Coronary artery (tissue), 2 donors: ENCODE measurements around the gene NKX2-3.

Source experiments
- DNase-seq: peaks from one replicate; pipeline ENCODE4 v3.0.0-alpha.2; 2017; ENCODE audit warnings: low spot score
- H3K27ac ChIP-seq, 2 donors: fragments of 200-600 bp; sonication (generic); one replicate each; pipeline ENCODE4 v1.5.1; 2016 to 2019
- H3K4me3 ChIP-seq: fragments of 200-600 bp; sonication (generic); 2 replicates; pipeline ENCODE4 v1.5.1; 2016; ENCODE audit warnings: mild to moderate bottlenecking, moderate library complexity
- TF ChIP-seq, protein P1 (sequence below): fragments of 200-600 bp; sonication (generic); IDR thresholded peaks from one replicate; pipeline ENCODE4 v1.5.1; 2019; ENCODE audit warnings: antibody characterized with exemption

Gene NKX2-3

DNA sequence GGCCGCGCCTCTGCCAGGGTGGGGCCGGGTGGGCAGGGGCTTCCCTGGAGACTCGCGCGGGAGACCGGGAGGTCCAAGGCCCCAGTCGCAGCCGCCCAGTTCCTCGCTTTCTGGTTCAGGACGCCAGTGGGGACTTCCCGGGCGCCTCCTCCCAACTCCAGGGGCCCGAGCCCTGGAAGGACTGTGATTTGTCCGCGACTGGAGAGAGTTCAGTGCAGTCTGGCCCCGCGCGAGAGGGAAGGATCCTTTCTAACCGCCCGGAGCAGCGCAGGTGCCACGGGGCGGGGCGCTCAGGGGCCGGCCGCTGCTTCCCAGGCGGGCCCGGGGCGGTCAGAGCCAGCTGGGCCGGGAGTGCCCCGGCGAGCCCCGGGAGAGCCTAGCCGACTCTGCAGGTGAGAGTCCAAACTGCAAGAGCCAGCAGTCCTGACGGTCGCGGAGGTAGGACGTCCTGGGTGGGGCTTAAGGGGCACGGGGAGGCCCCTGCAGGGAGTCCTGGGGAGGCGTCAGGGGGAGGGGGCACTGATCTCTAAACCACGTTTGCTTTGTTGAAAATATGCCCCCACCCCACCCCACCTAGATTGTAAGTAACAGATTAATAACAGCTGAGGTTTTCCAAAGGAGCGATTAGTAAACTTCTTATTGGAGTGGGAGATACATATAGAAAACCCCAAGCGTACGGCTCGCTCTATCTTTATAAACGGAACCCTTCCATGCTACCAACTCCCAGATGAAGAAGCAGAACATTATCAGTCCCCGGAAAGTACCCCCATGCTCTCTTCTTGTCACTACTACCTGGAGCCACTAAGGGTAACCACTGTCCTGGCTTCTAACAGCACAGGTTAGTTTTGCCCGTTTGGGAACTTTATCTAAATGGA is 8.2 kb downstream of the NKX2-3 start:
- Histone ChIP-seq H3K27ac (no peak overlapping the region), H3K4me3 (peak overlapping the region; percentile 22)
- no peak for DNase-seq
- TF ChIP-seq, protein P1, sequence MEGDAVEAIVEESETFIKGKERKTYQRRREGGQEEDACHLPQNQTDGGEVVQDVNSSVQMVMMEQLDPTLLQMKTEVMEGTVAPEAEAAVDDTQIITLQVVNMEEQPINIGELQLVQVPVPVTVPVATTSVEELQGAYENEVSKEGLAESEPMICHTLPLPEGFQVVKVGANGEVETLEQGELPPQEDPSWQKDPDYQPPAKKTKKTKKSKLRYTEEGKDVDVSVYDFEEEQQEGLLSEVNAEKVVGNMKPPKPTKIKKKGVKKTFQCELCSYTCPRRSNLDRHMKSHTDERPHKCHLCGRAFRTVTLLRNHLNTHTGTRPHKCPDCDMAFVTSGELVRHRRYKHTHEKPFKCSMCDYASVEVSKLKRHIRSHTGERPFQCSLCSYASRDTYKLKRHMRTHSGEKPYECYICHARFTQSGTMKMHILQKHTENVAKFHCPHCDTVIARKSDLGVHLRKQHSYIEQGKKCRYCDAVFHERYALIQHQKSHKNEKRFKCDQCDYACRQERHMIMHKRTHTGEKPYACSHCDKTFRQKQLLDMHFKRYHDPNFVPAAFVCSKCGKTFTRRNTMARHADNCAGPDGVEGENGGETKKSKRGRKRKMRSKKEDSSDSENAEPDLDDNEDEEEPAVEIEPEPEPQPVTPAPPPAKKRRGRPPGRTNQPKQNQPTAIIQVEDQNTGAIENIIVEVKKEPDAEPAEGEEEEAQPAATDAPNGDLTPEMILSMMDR: no peak

GRCh38 chr10:99544322-99544721 is 11.6 kb downstream of the NKX2-3 start:
- DNase-seq: no peak
- TF ChIP-seq, protein P1: no peak
- H3K27ac ChIP-seq: no peak overlapping the region
- no peak overlapping the region for H3K4me3 ChIP-seq

DNA sequence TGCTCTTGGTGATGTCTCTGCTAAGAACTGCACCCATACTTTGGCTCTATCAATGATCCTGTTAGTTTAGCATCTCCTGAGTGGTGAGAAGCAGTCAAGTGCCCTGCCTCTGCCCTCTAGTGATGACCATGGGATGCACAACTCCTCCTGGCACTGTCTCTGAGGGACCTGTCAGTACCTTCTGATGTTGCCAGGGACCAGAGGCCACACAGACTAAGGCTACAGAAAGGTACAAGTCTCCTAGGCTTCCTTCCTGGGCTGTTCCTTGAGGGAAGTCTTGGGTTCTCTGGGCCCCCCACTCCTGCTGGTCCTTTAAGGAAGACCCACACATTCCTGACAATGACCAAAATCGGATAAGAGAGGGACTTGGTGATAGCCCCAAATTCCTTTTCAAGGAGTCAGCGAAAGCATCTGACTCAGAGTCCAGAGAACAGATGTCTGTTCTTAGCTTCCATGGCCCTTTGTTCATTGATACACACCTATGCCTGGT is 15.3 kb downstream of the NKX2-3 start:
- no peak for DNase-seq
- TF ChIP-seq, protein P1: no peak

GRCh38 chr10:99551158-99551557 is 18.4 kb downstream of the NKX2-3 start:
- TF ChIP-seq, protein P1: no peak
- Histone ChIP-seq H3K27ac (no peak overlapping the region), H3K4me3 (no peak overlapping the region)
- DNase-seq: no peak

More for the DNA sequence above, 15.3 kb downstream of the NKX2-3 start:
- no peak overlapping the region for H3K4me3 ChIP-seq
- no peak overlapping the region for H3K27ac ChIP-seq

DNA sequence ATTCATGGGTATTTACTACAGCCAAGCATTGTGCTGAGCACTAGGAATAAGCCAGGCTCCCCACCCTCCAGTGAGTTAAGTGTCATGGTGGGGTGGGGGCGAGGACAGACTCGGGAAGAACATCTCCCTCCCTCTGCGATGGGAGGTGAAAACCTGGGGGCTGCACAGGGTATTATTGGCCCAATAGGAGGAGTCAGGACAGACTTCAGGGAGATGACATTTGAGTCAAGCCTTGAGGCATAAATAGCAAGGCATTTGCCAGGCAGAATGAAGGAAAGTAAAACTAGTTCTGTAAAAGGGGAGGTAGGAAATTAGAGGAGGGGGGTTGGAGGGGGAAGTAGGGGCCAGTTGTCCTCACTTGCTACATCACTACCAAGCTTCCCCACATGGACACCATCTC is 18.9 kb downstream of the NKX2-3 start:
- TF ChIP-seq, protein P1: no peak
- no peak for DNase-seq
- Histone ChIP-seq H3K27ac (no peak overlapping the region), H3K4me3 (no peak overlapping the region)

GRCh38 chr10:99555371-99555770 is 22.6 kb downstream of the NKX2-3 start:
- TF ChIP-seq, protein P1: no peak
- no peak overlapping the region for H3K4me3 ChIP-seq
- no peak overlapping the region for H3K27ac ChIP-seq
- DNase-seq: no peak
